Spleen (tissue), 7 donors: Measurements from ENCODE around the gene TNFAIP8.

ENCODE experiments used
- CTCF ChIP-seq, 11 experiments: fragments of 200-600 bp in 7 of 11; fragments of 450-650 bp in 4 of 11; sonication (generic) in 4 of 11; IDR thresholded peaks in 8 of 11; conservative IDR thresholded peaks in 3 of 11; 1 replicate in 7 of 11; 2 replicates in 4 of 11; pipeline versions ENCODE4 v1.4.0 to v1.8.0; 2016 to 2021; ENCODE audit warnings: antibody characterized with exemption in 11 of 11, inconsistent platforms in 4 of 11, mild to moderate bottlenecking in 1 of 11
- POLR2A ChIP-seq, 3 donors: fragments of 450-650 bp; IDR thresholded peaks; one replicate each; pipeline ENCODE4 v1.5.1; 2017; ENCODE audit warnings: antibody characterized with exemption in 3 of 3, mild to moderate bottlenecking in 1 of 3
- POLR2AphosphoS5 ChIP-seq, 3 donors: sonication (generic); formaldehyde crosslinking; IDR thresholded peaks; one replicate each; pipeline ENCODE4 v1.5.1; 2017; ENCODE audit warnings: antibody characterized with exemption in 3 of 3
- donor health status: DM: no; HTN: no; CAD: no; lungs with moderate emphysema.
- donor health status: DM: no; HTN: no; CAD: no.
- donor health status: DM: no; HTN: no; CAD: no.

- TF ChIP-seq POLR2AphosphoS5 (IDR thresholded peaks at IDR 0.05), result no peak
- no peak for TF ChIP-seq CTCF (IDR thresholded peaks at IDR 0.05 in 8 of 11, conservative IDR thresholded peaks at IDR 0.05 in 3 of 11)
- TF ChIP-seq POLR2A (IDR thresholded peaks at IDR 0.05), result no peak
These were observed 41.9 kb upstream of the TNFAIP8 start for GRCh38 chr5:119313658-119314605.
